Measurements from ENCODE around the gene EEF1AKMT2. TPM values are rescaled to one million over a fixed set of nuclear protein-coding genes. Genes with fewer than 3 reads are reported as not detected.

EEF1AKMT2 gene
- total and polyA plus RNA-seq, 2 of the 13 experiments (the other 11 are each of a cell fraction or from before 2014, with no cell fraction given) = 11.3 to 19.3 TPM

GRCh38 chr10:124712704-124713407 is 78.8 kb downstream of the EEF1AKMT2 start (continued):
- TF ChIP-seq NCOA2 (CRISPR knock-in tag; IDR thresholded peaks at IDR 0.05) = peak; percentile 16; the same call in 1 of the 2 replicates
- TF ChIP-seq ZNF746 (CRISPR knock-in tag; IDR thresholded peaks at IDR 0.05) = 0 out of 2 replicates have a peak, but pooled peaks have one; percentile 29
- TF ChIP-seq FOXK1 (CRISPR knock-in tag; IDR thresholded peaks at IDR 0.05; ENCODE audit: borderline replicate concordance, low read depth) = peak; percentile 67; the same call in 1 of the 2 replicates
- no peak for TF ChIP-seq BCLAF1 (IDR thresholded peaks at IDR 0.05)
- TF ChIP-seq MAF1 (CRISPR knock-in tag; IDR thresholded peaks at IDR 0.05; ENCODE audit: borderline replicate concordance) = no peak
- TF ChIP-seq TMF1 (CRISPR knock-in tag; IDR thresholded peaks at IDR 0.05; ENCODE audit: low read depth) = no peak
- TF ChIP-seq SALL2 (CRISPR knock-in tag; IDR thresholded peaks at IDR 0.05) = no peak
- no peak for TF ChIP-seq ZNF501 (CRISPR knock-in tag; IDR thresholded peaks at IDR 0.05)
- peak; percentile 12; the same call in 1 of the 2 replicates for TF ChIP-seq SALL1 (CRISPR knock-in tag; IDR thresholded peaks at IDR 0.05)
- no peak for TF ChIP-seq ZNF770 (CRISPR knock-in tag; IDR thresholded peaks at IDR 0.05)
- TF ChIP-seq AGO1 (IDR thresholded peaks at IDR 0.05; ENCODE audit: low read depth, low read length, poor library complexity, severe bottlenecking) = no peak
- peak; percentile 90 for TF ChIP-seq RARA (CRISPR knock-in tag; IDR thresholded peaks at IDR 0.05)
- no peak for TF ChIP-seq GRHL1 (CRISPR knock-in tag; conservative IDR thresholded peaks at IDR 0.05)
- TF ChIP-seq ZSCAN12 (CRISPR knock-in tag; IDR thresholded peaks at IDR 0.05) = no peak
- no peak for TF ChIP-seq POLR2A (IDR thresholded peaks at IDR 0.05; ENCODE audit: insufficient read depth in 1 of 2, low read depth in 2 of 2, low read length in 2 of 2)
- TF ChIP-seq PREB (CRISPR knock-in tag; IDR thresholded peaks at IDR 0.05) = no peak
- peak; percentile 23; the same call in 1 of the 2 replicates for TF ChIP-seq TCF7 (IDR thresholded peaks at IDR 0.05; ENCODE audit: low read depth)
- TF ChIP-seq NKX3-1 (CRISPR knock-in tag; IDR thresholded peaks at IDR 0.05) = no peak
- no peak for TF ChIP-seq SMARCE1 (IDR thresholded peaks at IDR 0.05; ENCODE audit: borderline replicate concordance)
- no peak for TF ChIP-seq HMGA1 (CRISPR knock-in tag; conservative IDR thresholded peaks at IDR 0.05)
